Panc1 (cell line): ENCODE measurements around the gene ZFHX2. TPM values are rescaled to one million over a fixed set of nuclear protein-coding genes. Genes with fewer than 3 reads are reported as not detected.

Source experiments
- ATAC-seq: fragments of 200-7000 bp; cut with Tn5 transposase; 2 replicates; pipeline ENCODE4 v1.9.1; 2020; ENCODE audit warnings: mild to moderate bottlenecking, moderate library complexity
- BruUV-seq: library from RNA; stranded (reverse); fragments of 400-500 nt; replicated peaks from 2 replicates; lab custom pipeline; 2021; lab: Mats Ljungman, UMichigan
- CTCF ChIA-PET: fragments of 300-600 bp; sonication (Branson Sonifier 250); formaldehyde crosslinking; loops from one replicate; lab custom pipeline; 2022; ENCODE audit warnings: antibody characterized with exemption; lab: Charles Lee
- POLR2A ChIA-PET: fragments of 300-600 bp; sonication (Branson Sonifier 250); formaldehyde crosslinking; loops from one replicate; lab custom pipeline; 2022; ENCODE audit warnings: antibody characterized with exemption; lab: Charles Lee
- DNase-seq: peaks from one replicate; pipeline ENCODE4 v3.0.0-alpha.2; 2010; ENCODE audit warnings: low read depth, low spot score
- H3K27ac ChIP-seq: 2 replicates; pipeline ENCODE4 v1.5.1; 2011; ENCODE audit warnings: mild to moderate bottlenecking, low read length, inconsistent platforms
- H3K27me3 ChIP-seq: fragments of 200-500 bp; sonication (Bioruptor generic); 2 replicates; pipeline ENCODE4 v1.6.0; 2014; ENCODE audit warnings: low read length, inconsistent platforms; ENCODE audit not compliant: control insufficient read depth, insufficient read depth
- H3K36me3 ChIP-seq: fragments of 200-500 bp; sonication (Bioruptor generic); 2 replicates; pipeline ENCODE4 v1.5.1; 2014; ENCODE audit warnings: inconsistent platforms, mild to moderate bottlenecking, low read length, moderate library complexity; ENCODE audit not compliant: control insufficient read depth, insufficient read depth
- H3K4me1 ChIP-seq: 2 replicates; pipeline ENCODE4 v1.5.1; 2011; ENCODE audit warnings: inconsistent platforms, mild to moderate bottlenecking, low read length, moderate library complexity; ENCODE audit not compliant: control insufficient read depth, insufficient read depth
- H3K4me3 ChIP-seq, 2 experiments: 2 replicates each; pipeline ENCODE4 v1.5.1; 2011 to 2012; ENCODE audit warnings: low read depth in 2 of 2, low read length in 2 of 2, mild to moderate bottlenecking in 2 of 2, inconsistent platforms in 1 of 2, moderate library complexity in 1 of 2
- H3K9me3 ChIP-seq: fragments of 200-500 bp; sonication (Bioruptor generic); 2 replicates; pipeline ENCODE4 v1.5.1; 2014; ENCODE audit warnings: low read depth, mild to moderate bottlenecking, inconsistent platforms, low read length, moderate library complexity; ENCODE audit not compliant: control insufficient read depth, insufficient read depth
- CTCF ChIP-seq: fragments of 450-650 bp; IDR thresholded peaks from 2 replicates; pipeline ENCODE4 v1.5.1; 2017; ENCODE audit warnings: mild to moderate bottlenecking
- POLR2AphosphoS5 ChIP-seq: IDR thresholded peaks from 2 replicates; pipeline ENCODE4 v1.6.1; 2012; ENCODE audit warnings: mild to moderate bottlenecking, low read depth, low read length, moderate library complexity
- SIN3A ChIP-seq: IDR thresholded peaks from 2 replicates; pipeline ENCODE4 v1.6.1; 2012; ENCODE audit warnings: low read depth, mild to moderate bottlenecking, low read length, moderate library complexity, borderline replicate concordance; ENCODE audit not compliant: insufficient read depth
- TCF7L2 ChIP-seq: IDR thresholded peaks from 2 replicates; pipeline ENCODE4 v1.6.1; 2011; ENCODE audit warnings: mild to moderate bottlenecking, low read depth, low read length, inconsistent platforms
- in situ Hi-C: cut with HindIII; loops from 2 replicates; pipeline ENCODE4 v1.10.0; 2016; ENCODE audit warnings: low sequenced_read_pairs, low pct_unique_long_range_greater_than_20kb
- intact Hi-C: fragments of 100-400 bp; cut with micrococcal nuclease; formaldehyde crosslinking; loops from one replicate; pipeline ENCODE4 v1.10.0; 2022; ENCODE audit not compliant: unreplicated experiment
- total RNA-seq: library from RNA; stranded (reverse); gene quantifications from one replicate; pipeline ENCODE4 v1.2.1, GENCODE V29; 2021; ENCODE audit not compliant: unreplicated experiment
- TF ChIP-seq, protein P1 (sequence below), 2 experiments: IDR thresholded peaks; 2 replicates each; pipeline ENCODE4 v1.6.1; 2011 to 2012; ENCODE audit warnings: low read depth in 2 of 2, control low read depth in 1 of 2, low read length in 1 of 2, mild to moderate bottlenecking in 1 of 2, moderate library complexity in 1 of 2; ENCODE audit not compliant: insufficient read depth in 1 of 2

Gene ZFHX2
- total RNA-seq, 1 experiment from 2014 or later, result 2.4 TPM

DNA sequence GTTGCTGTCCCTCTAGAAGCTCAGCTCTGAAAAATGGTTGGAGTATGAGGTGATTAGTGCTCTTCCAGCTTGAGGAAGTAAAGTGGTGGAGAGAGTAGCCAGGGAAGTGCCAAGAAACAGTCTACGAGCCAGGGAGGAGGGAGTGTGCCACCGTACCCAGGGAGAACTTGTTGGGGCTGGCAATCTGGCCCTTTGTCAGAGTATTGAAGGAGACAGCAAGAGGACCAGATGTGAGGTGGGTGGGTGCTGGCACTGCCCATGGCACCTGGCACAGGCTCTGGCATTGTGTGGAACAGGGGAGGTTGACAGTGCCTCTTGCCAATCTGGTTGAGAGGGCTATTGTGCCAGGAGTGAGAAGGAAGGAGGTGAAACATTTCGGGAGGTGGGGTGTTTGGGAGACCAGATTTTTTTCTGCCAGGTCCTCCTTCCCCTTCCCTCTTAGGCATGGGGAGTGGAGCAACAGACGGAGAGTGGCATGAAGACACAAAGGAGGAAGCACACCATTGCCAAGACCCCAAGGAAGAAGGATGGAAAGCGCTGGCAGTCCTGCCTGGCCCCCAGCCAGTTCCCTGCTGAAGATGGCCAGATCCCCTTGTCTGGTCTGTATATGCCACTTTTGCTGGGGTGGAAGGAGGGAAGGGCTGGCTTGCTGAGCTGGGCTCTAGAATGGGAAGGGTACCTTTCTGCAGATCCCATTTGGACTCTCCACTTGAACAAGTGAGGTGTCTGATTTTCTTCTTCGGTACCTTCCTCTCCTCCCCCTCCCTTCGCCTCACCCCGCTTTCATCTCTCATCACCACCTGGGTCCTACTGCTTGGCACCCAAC, 37.5 kb downstream of the ZFHX2 start:
- in situ Hi-C loops, result no loop called here
- DNase-seq (no peak), ATAC-seq (no peak)
- intact Hi-C loops, result no loop called here
- H3K27me3 ChIP-seq, result no peaks in the 10 kb centered on the region
- ChIA-PET CTCF (no interaction called here), POLR2A (no interaction called here)
- H3K27ac ChIP-seq, result no peak overlapping the region
- no TSS peak for BruUV-seq
- no peak overlapping the region for H3K4me3 ChIP-seq
- H3K4me1 ChIP-seq, result no peaks in the 10 kb centered on the region
- no peaks in the 10 kb centered on the region for H3K36me3 ChIP-seq
- H3K9me3 ChIP-seq, result no peaks in the 10 kb centered on the region
- TF ChIP-seq TCF7L2, result no peak

- in situ Hi-C loops (no loop called here), intact Hi-C loops (no loop called here)
- TF ChIP-seq SIN3A (no peak), POLR2AphosphoS5 (no peak), TCF7L2 (no peak), CTCF (no peak)
- TF ChIP-seq, protein P1, sequence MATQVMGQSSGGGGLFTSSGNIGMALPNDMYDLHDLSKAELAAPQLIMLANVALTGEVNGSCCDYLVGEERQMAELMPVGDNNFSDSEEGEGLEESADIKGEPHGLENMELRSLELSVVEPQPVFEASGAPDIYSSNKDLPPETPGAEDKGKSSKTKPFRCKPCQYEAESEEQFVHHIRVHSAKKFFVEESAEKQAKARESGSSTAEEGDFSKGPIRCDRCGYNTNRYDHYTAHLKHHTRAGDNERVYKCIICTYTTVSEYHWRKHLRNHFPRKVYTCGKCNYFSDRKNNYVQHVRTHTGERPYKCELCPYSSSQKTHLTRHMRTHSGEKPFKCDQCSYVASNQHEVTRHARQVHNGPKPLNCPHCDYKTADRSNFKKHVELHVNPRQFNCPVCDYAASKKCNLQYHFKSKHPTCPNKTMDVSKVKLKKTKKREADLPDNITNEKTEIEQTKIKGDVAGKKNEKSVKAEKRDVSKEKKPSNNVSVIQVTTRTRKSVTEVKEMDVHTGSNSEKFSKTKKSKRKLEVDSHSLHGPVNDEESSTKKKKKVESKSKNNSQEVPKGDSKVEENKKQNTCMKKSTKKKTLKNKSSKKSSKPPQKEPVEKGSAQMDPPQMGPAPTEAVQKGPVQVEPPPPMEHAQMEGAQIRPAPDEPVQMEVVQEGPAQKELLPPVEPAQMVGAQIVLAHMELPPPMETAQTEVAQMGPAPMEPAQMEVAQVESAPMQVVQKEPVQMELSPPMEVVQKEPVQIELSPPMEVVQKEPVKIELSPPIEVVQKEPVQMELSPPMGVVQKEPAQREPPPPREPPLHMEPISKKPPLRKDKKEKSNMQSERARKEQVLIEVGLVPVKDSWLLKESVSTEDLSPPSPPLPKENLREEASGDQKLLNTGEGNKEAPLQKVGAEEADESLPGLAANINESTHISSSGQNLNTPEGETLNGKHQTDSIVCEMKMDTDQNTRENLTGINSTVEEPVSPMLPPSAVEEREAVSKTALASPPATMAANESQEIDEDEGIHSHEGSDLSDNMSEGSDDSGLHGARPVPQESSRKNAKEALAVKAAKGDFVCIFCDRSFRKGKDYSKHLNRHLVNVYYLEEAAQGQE (IDR thresholded peaks at IDR 0.05; ENCODE audit: insufficient read depth in 1 of 2, low read depth in 2 of 2, low read length in 1 of 2), result no peak
- H3K27ac ChIP-seq, result no peak overlapping the region
- CTCF ChIA-PET, result no interaction called here
- no peaks in the 10 kb centered on the region for H3K27me3 ChIP-seq
- ATAC-seq (no peak), DNase-seq (no peak)
- H3K36me3 ChIP-seq, result no peaks in the 10 kb centered on the region
- no peak overlapping the region for H3K4me3 ChIP-seq
- no peaks in the 10 kb centered on the region for H3K4me1 ChIP-seq
- POLR2A ChIA-PET, result no interaction called here
- H3K9me3 ChIP-seq, result no peaks in the 10 kb centered on the region
- no TSS peak for BruUV-seq
These were observed 38.4 kb downstream of the ZFHX2 start for GRCh38 chr14:23513005-23513817.
